Left ventricle myocardium inferior (tissue), 1 donor: ENCODE data around the gene EIF5AL1. TPM values are rescaled to one million over a fixed set of nuclear protein-coding genes. Genes with fewer than 3 reads are reported as not detected.
"Not testable (repeated sequence)": the region's sequence is repeated elsewhere in the genome, so short reads cannot be mapped to it uniquely, and the experiment has no call there.

Experiments used
- DNase-seq: peaks from one replicate; pipeline ENCODE4 v3.0.0-alpha.2; 2020
- H3K27ac ChIP-seq: fragments of 200-600 bp; replicated peaks from 2 replicates; pipeline ENCODE4 v1.8.0; 2021
- H3K27me3 ChIP-seq: fragments of 200-600 bp; 2 replicates; pipeline ENCODE4 v1.8.0; 2021; ENCODE audit warnings: low read depth
- H3K36me3 ChIP-seq: fragments of 200-600 bp; 2 replicates; pipeline ENCODE4 v1.8.0; 2021
- H3K4me1 ChIP-seq: fragments of 200-600 bp; 2 replicates; pipeline ENCODE4 v1.8.0; 2021
- H3K4me3 ChIP-seq: fragments of 200-600 bp; 2 replicates; pipeline ENCODE4 v1.8.0; 2021; ENCODE audit warnings: mild to moderate bottlenecking, moderate library complexity
- H3K9me3 ChIP-seq: fragments of 200-600 bp; replicated peaks from 2 replicates; pipeline ENCODE4 v1.8.0; 2021
- CTCF ChIP-seq: fragments of 200-600 bp; IDR thresholded peaks from 2 replicates; pipeline ENCODE4 v1.8.0; 2021; ENCODE audit warnings: antibody characterized with exemption, mild to moderate bottlenecking, borderline replicate concordance
- intact Hi-C: fragments of 100-400 bp; cut with micrococcal nuclease; formaldehyde crosslinking; loops from one replicate; pipeline ENCODE4 v1.11.0; 2022
- total RNA-seq: library from RNA; stranded (reverse); fragmentation: NEBNext Ultra II Directional; extraction: Animal tissue kit (Norgen Biotek cat#: 25700); gene quantifications from one replicate; pipeline ENCODE4 v1.2.1, GENCODE V29; 2021
- donor health status: DM: no; HTN: yes; CAD: no; lungs with severe emphysema.

The EIF5AL1 gene
- total RNA-seq, 1 donor from 2014 or later, result 0.05 TPM

GRCh38 chr10:79496896-79497295 is 15.4 kb upstream of the EIF5AL1 start:
- no peak overlapping the region for H3K4me3 ChIP-seq
- no peaks in the 10 kb centered on the region for H3K4me1 ChIP-seq
- no peak overlapping the region for H3K27ac ChIP-seq
- H3K36me3 ChIP-seq, result no peaks in the 10 kb centered on the region
- no peak for DNase-seq
- H3K9me3 ChIP-seq, result no peaks in the 10 kb centered on the region
- intact Hi-C loops, result no loop called here
- peaks cover 47% of the 10 kb centered on the region for H3K27me3 ChIP-seq
- TF ChIP-seq CTCF, result no peak

- intact Hi-C loops, result no loop called here
- H3K27ac ChIP-seq, result no peak overlapping the region
- TF ChIP-seq CTCF, result no peak
- H3K36me3 ChIP-seq, result no peaks in the 10 kb centered on the region
- DNase-seq, result no peak
- no peaks in the 10 kb centered on the region for H3K4me1 ChIP-seq
- H3K9me3 ChIP-seq, result no peaks in the 10 kb centered on the region
- peaks cover 51% of the 10 kb centered on the region for H3K27me3 ChIP-seq
- no peak overlapping the region for H3K4me3 ChIP-seq
These were observed 14.0 kb upstream of the EIF5AL1 start for GRCh38 chr10:79498291-79498829.

- H3K27ac ChIP-seq, result no peak overlapping the region
- peaks cover 49% of the 10 kb centered on the region for H3K27me3 ChIP-seq
- no peaks in the 10 kb centered on the region for H3K36me3 ChIP-seq
- no peaks in the 10 kb centered on the region for H3K4me1 ChIP-seq
- no peak for DNase-seq
- H3K4me3 ChIP-seq, result no peak overlapping the region
- TF ChIP-seq CTCF, result peak; percentile 58
- intact Hi-C loops, result no loop called here
- H3K9me3 ChIP-seq, result no peaks in the 10 kb centered on the region
These were observed 9.6 kb upstream of the EIF5AL1 start for GRCh38 chr10:79502561-79503309.

GRCh38 chr10:79503787-79504186 is 8.5 kb upstream of the EIF5AL1 start:
- H3K27ac ChIP-seq, H3K4me1 ChIP-seq, DNase-seq, H3K4me3 ChIP-seq, intact Hi-C loops, H3K36me3 ChIP-seq, H3K9me3 ChIP-seq: not testable (repeated sequence)
- peaks cover 41% of the 10 kb centered on the region for H3K27me3 ChIP-seq

GRCh38 chr10:79504483-79504882 is 7.8 kb upstream of the EIF5AL1 start:
- H3K4me1 ChIP-seq, DNase-seq, H3K4me3 ChIP-seq, H3K36me3 ChIP-seq, H3K27ac ChIP-seq, intact Hi-C loops, H3K9me3 ChIP-seq: not testable (repeated sequence)
- peaks cover 38% of the 10 kb centered on the region for H3K27me3 ChIP-seq

- H3K36me3 ChIP-seq, intact Hi-C loops, H3K9me3 ChIP-seq, H3K4me3 ChIP-seq, H3K27ac ChIP-seq, H3K4me1 ChIP-seq, DNase-seq: not testable (repeated sequence)
- peaks cover 32% of the 10 kb centered on the region for H3K27me3 ChIP-seq
These were observed 7.0 kb upstream of the EIF5AL1 start for GRCh38 chr10:79505328-79505727.

GRCh38 chr10:79505829-79506228 is 6.5 kb upstream of the EIF5AL1 start:
- no peak for DNase-seq
- H3K36me3 ChIP-seq, result no peaks in the 10 kb centered on the region
- no peaks in the 10 kb centered on the region for H3K9me3 ChIP-seq
- no peak overlapping the region for H3K4me3 ChIP-seq
- no peak for TF ChIP-seq CTCF
- H3K27ac ChIP-seq, result no peak overlapping the region
- peaks cover 32% of the 10 kb centered on the region for H3K27me3 ChIP-seq
- no peaks in the 10 kb centered on the region for H3K4me1 ChIP-seq
- intact Hi-C loops, result no loop called here
